Ishikawa (cell line): ENCODE data around the gene ADGRL3.

Experiments used
- CEBPB ChIP-seq: IDR thresholded peaks from 2 replicates; pipeline ENCODE4 v1.6.1; 2012
- CREB1 ChIP-seq: IDR thresholded peaks from 2 replicates; pipeline ENCODE4 v1.6.1; 2012; ENCODE audit warnings: low read depth
- EGR1 ChIP-seq: IDR thresholded peaks from 2 replicates; pipeline ENCODE4 v1.6.1; 2012
- EP300 ChIP-seq: IDR thresholded peaks from 2 replicates; pipeline ENCODE4 v1.6.1; 2012; ENCODE audit warnings: borderline replicate concordance
- FOXM1 ChIP-seq: IDR thresholded peaks from 2 replicates; pipeline ENCODE4 v1.6.1; 2012; ENCODE audit warnings: low read depth, borderline replicate concordance
- NFIC ChIP-seq: IDR thresholded peaks from 2 replicates; pipeline ENCODE4 v1.6.1; 2012
- RAD21 ChIP-seq: IDR thresholded peaks from 2 replicates; pipeline ENCODE4 v1.6.1; 2012; ENCODE audit warnings: low read depth
- TAF1 ChIP-seq: IDR thresholded peaks from 2 replicates; pipeline ENCODE4 v1.6.1; 2012; ENCODE audit warnings: low read depth, mild to moderate bottlenecking
- TCF12 ChIP-seq: IDR thresholded peaks from 2 replicates; pipeline ENCODE4 v1.6.1; 2012; ENCODE audit warnings: low read depth
- TEAD4 ChIP-seq: IDR thresholded peaks from 2 replicates; pipeline ENCODE4 v1.6.1; 2012
- YY1 ChIP-seq: IDR thresholded peaks from 2 replicates; pipeline ENCODE4 v1.6.1; 2012; ENCODE audit warnings: low read depth
- ZBTB7A ChIP-seq: IDR thresholded peaks from 2 replicates; pipeline ENCODE4 v1.6.1; 2012; ENCODE audit warnings: low read depth
- TF ChIP-seq, protein P1 (sequence below): IDR thresholded peaks from 2 replicates; pipeline ENCODE4 v1.6.1; 2012
- TF ChIP-seq, protein P2 (sequence below): IDR thresholded peaks from 2 replicates; pipeline ENCODE4 v1.6.1; 2012
- TF ChIP-seq, protein P3 (sequence below): IDR thresholded peaks from 2 replicates; pipeline ENCODE4 v1.6.1; 2012; ENCODE audit warnings: low read depth, mild to moderate bottlenecking

The ADGRL3 gene

DNA sequence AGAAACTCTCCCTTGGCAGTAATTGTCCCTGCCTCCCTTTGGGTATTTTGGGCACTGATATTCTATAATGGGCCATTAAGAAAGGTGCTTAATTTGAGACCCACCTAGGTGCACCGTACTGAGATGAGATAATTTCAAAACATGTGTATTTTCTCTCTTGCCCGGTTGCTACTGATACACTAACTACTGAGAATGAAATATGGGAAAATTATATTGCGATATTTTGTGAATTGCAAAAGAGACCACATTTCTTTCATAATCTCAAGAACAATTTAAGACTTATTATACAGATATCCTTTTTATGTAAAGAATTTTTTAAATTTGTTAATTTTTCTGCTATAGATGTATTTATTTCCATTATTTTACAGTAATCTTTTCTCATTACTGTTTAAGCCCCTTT, 284.9 kb downstream of the ADGRL3 start:
- no peak for TF ChIP-seq NFIC
- no peak for TF ChIP-seq YY1
- no peak for TF ChIP-seq CEBPB
- no peak for TF ChIP-seq FOXM1
- no peak for TF ChIP-seq EP300
- no peak for TF ChIP-seq TCF12
- no peak for TF ChIP-seq TAF1
- TF ChIP-seq, protein P1, sequence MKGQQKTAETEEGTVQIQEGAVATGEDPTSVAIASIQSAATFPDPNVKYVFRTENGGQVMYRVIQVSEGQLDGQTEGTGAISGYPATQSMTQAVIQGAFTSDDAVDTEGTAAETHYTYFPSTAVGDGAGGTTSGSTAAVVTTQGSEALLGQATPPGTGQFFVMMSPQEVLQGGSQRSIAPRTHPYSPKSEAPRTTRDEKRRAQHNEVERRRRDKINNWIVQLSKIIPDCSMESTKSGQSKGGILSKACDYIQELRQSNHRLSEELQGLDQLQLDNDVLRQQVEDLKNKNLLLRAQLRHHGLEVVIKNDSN = no peak
- no peak for TF ChIP-seq CREB1
- no peak for TF ChIP-seq TEAD4
- no peak for TF ChIP-seq ZBTB7A
- TF ChIP-seq, protein P2, sequence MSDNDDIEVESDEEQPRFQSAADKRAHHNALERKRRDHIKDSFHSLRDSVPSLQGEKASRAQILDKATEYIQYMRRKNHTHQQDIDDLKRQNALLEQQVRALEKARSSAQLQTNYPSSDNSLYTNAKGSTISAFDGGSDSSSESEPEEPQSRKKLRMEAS = no peak
- TF ChIP-seq EGR1 = no peak
- no peak for TF ChIP-seq RAD21
- TF ChIP-seq, protein P3, sequence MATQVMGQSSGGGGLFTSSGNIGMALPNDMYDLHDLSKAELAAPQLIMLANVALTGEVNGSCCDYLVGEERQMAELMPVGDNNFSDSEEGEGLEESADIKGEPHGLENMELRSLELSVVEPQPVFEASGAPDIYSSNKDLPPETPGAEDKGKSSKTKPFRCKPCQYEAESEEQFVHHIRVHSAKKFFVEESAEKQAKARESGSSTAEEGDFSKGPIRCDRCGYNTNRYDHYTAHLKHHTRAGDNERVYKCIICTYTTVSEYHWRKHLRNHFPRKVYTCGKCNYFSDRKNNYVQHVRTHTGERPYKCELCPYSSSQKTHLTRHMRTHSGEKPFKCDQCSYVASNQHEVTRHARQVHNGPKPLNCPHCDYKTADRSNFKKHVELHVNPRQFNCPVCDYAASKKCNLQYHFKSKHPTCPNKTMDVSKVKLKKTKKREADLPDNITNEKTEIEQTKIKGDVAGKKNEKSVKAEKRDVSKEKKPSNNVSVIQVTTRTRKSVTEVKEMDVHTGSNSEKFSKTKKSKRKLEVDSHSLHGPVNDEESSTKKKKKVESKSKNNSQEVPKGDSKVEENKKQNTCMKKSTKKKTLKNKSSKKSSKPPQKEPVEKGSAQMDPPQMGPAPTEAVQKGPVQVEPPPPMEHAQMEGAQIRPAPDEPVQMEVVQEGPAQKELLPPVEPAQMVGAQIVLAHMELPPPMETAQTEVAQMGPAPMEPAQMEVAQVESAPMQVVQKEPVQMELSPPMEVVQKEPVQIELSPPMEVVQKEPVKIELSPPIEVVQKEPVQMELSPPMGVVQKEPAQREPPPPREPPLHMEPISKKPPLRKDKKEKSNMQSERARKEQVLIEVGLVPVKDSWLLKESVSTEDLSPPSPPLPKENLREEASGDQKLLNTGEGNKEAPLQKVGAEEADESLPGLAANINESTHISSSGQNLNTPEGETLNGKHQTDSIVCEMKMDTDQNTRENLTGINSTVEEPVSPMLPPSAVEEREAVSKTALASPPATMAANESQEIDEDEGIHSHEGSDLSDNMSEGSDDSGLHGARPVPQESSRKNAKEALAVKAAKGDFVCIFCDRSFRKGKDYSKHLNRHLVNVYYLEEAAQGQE = no peak

DNA sequence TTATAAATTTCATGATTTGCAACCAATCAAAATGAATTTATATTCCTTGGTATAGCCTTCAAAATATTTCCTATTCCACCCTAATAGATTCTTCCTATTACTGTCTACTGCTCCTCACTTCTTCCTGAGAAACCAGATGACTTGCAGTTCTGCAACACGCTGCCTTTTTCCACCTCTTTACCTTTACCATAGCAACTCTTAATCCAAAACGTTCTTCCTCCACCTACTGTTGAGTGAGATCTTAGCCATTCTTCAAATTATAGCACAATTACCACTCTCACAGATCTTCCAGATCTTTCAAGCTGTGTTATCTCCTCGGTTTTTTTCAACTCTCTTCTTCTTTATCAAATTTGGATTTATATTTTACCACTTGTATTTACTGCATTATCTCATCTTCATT, 289.8 kb downstream of the ADGRL3 start:
- TF ChIP-seq NFIC (no peak), EGR1 (no peak), EP300 (no peak), FOXM1 (no peak)
- TF ChIP-seq, protein P3 = no peak

DNA sequence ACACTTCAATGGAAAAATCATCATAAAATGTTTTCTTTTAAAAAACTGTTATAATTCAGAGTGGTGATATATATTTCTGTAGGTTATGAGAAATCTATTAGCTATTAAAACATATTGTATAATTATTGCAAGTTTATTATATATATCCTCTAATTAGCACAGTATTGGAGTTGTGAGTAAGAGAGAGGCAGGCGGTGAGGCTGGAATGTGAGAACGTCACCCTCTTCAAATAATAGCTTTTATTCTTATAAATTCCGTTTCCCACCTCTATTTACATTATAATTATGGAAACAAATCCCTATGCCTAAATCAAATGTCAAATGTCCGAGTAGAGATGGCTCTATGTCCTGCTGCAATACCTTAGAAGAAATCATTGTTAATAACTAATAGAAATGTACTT, 292.9 kb downstream of the ADGRL3 start:
- TF ChIP-seq FOXM1 (no peak), RAD21 (no peak), TEAD4 (no peak), CEBPB (no peak), CREB1 (no peak), ZBTB7A (no peak), TCF12 (no peak), TAF1 (no peak)
- TF ChIP-seq, protein P3 = no peak

DNA sequence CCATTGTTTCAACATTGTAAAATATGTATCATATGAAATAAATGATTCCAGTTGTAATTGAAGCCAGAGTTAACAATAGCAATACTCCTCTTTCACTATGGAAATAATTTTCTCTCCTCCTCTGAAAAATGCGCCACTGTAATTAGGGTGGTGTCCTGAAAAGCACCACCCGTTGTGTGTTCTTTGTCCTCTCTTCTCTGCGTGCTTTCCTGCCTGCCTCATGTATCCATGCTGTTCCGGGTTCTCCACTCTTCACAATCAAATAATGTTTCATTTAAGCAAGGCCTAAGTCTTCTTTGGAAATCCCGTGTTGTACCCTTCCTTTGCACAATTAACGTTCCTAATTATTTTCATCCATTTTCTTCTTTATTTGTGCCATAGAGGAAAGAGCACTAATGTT, 293.3 kb downstream of the ADGRL3 start:
- TF ChIP-seq CREB1 (no peak), FOXM1 (no peak), TAF1 (no peak), CEBPB (no peak), EP300 (no peak), EGR1 (no peak), YY1 (no peak), TCF12 (no peak), ZBTB7A (no peak), NFIC (no peak), TEAD4 (no peak), RAD21 (no peak)
- TF ChIP-seq, protein P3 = no peak
- TF ChIP-seq, protein P2 = no peak
- TF ChIP-seq, protein P1 = no peak
